Measurements from ENCODE around the gene ALG9.

ALG9 gene

DNA sequence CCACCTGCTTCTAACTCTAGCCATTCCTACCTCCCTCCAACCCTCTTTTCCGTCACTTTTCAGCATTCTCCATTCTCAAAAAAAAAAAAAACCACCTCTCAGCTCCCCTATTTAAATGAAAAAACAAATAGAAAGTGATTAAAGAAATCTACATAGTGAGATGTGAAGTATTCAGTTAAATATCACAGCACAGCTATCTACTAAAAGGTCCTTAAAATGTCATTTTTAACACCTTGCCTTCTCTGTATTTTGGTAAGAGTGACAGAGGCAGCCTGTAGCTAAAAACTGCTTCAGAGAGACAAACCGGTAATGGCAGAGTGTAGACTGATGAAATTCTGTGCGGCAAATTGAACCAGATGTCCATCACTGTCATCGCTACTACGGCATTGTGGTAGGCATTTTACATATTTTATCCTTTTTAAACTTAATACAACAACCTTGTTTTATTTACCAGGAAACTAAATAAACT, 346 bp upstream of the ALG9 start:
- Histone ChIP-seq H3K27me3 (ENCODE audit: insufficient read depth, low read length, poor library complexity, severe bottlenecking) (no peaks in the 10 kb centered on the region), H3K9ac (ENCODE audit: low read depth, low read length, poor library complexity, severe bottlenecking) (peak overlapping the region; percentile 80), H2AFZ (ENCODE audit: low read length) (peak overlapping the region; percentile 99), H4K20me1 (ENCODE audit: insufficient read depth, low read length, poor library complexity, severe bottlenecking) (peaks cover 5% of the 10 kb centered on the region), H3K4me1 (ENCODE audit: insufficient read depth, low read length, poor library complexity, severe bottlenecking) (peaks cover 25% of the 10 kb centered on the region), H3K36me3 (ENCODE audit: insufficient read depth, low read length) (no peaks in the 10 kb centered on the region), H3F3A (ENCODE audit: low read depth) (peaks cover 3% of the 10 kb centered on the region; the same call in 1 of the 2 replicates), H3K9me2 (replicated peaks; ENCODE audit: low read depth, low read length) (no peaks in the 10 kb centered on the region), H3K79me2 (ENCODE audit: insufficient read depth, low read length) (peaks cover 24% of the 10 kb centered on the region; the same call in 1 of the 2 replicates), H3K4me3 (ENCODE audit: low read length, poor library complexity, severe bottlenecking) (peak overlapping the region; percentile 93), H3K4me2 (ENCODE audit: low read depth, low read length, poor library complexity, severe bottlenecking) (peak overlapping the region; percentile 94), H3K9me3 (ENCODE audit: insufficient read depth, low read depth, low read length) (no peaks in the 10 kb centered on the region)
- TF ChIP-seq, protein P1, sequence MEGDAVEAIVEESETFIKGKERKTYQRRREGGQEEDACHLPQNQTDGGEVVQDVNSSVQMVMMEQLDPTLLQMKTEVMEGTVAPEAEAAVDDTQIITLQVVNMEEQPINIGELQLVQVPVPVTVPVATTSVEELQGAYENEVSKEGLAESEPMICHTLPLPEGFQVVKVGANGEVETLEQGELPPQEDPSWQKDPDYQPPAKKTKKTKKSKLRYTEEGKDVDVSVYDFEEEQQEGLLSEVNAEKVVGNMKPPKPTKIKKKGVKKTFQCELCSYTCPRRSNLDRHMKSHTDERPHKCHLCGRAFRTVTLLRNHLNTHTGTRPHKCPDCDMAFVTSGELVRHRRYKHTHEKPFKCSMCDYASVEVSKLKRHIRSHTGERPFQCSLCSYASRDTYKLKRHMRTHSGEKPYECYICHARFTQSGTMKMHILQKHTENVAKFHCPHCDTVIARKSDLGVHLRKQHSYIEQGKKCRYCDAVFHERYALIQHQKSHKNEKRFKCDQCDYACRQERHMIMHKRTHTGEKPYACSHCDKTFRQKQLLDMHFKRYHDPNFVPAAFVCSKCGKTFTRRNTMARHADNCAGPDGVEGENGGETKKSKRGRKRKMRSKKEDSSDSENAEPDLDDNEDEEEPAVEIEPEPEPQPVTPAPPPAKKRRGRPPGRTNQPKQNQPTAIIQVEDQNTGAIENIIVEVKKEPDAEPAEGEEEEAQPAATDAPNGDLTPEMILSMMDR (conservative IDR thresholded peaks at IDR 0.05; ENCODE audit: low read length) = no peak
- no peak for TF ChIP-seq EZH2phosphoT487 (IDR thresholded peaks at IDR 0.05; ENCODE audit: borderline replicate concordance)

DNA sequence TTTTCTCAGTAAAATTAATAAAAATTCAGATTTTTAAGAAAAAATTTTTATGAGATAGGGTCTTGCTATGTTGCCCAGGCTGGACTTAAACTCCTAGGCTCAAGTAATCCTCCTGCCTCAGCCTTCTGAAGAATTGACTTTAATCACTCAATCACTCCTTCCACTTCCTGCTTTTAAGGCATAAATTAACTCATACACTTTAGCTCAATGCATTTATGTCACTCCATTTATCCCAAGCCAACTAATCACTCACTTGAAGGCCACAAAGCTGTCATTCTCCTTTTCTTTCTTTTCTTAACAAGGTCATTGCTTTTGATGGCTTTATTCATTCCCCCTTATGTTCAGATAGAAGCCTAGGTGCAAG, 877 bp downstream of the ALG9 start:
- Histone ChIP-seq H3K9me2 (replicated peaks; ENCODE audit: low read depth, low read length) (no peaks in the 10 kb centered on the region), H3K4me2 (ENCODE audit: low read depth, low read length, poor library complexity, severe bottlenecking) (peak overlapping the region; percentile 94), H3K36me3 (ENCODE audit: insufficient read depth, low read length) (peaks cover 6% of the 10 kb centered on the region; the same call in 1 of the 2 replicates), H3F3A (ENCODE audit: low read depth) (peaks cover 3% of the 10 kb centered on the region; the same call in 1 of the 2 replicates), H4K20me1 (ENCODE audit: insufficient read depth, low read length, poor library complexity, severe bottlenecking) (peaks cover 5% of the 10 kb centered on the region), H3K9ac (ENCODE audit: low read depth, low read length, poor library complexity, severe bottlenecking) (peak overlapping the region; percentile 80), H3K4me3 (ENCODE audit: low read length, poor library complexity, severe bottlenecking) (peak overlapping the region; percentile 93), H3K4me1 (ENCODE audit: insufficient read depth, low read length, poor library complexity, severe bottlenecking) (peaks cover 26% of the 10 kb centered on the region), H2AFZ (ENCODE audit: low read length) (peak overlapping the region; percentile 99), H3K79me2 (ENCODE audit: insufficient read depth, low read length) (peaks cover 24% of the 10 kb centered on the region; the same call in 1 of the 2 replicates), H3K9me3 (ENCODE audit: insufficient read depth, low read depth, low read length) (no peaks in the 10 kb centered on the region), H3K27me3 (ENCODE audit: insufficient read depth, low read length, poor library complexity, severe bottlenecking) (no peaks in the 10 kb centered on the region)
- TF ChIP-seq, protein P1 (conservative IDR thresholded peaks at IDR 0.05; ENCODE audit: low read length) = no peak
- no peak for TF ChIP-seq EZH2phosphoT487 (IDR thresholded peaks at IDR 0.05; ENCODE audit: borderline replicate concordance)

DNA sequence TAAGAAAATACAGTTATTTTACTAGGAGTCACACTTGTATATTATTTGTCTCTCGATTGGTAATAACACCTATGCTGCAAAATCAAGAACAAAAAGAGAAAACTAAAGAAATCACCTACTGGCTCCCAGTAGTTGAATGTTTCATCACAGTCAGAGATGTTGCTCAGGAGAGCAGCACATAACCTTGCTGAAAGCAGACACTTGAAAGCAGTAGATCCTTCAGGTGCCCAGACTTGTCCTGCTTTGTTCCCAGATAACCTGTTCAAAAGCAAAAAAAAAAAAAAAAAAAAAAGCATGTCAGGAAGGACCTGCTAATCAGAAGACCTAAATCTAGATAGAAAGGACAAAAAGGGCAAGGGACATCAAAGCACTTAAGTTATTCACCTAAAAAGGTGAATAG, 1.3 kb downstream of the ALG9 start:
- TF ChIP-seq EZH2phosphoT487 (IDR thresholded peaks at IDR 0.05; ENCODE audit: borderline replicate concordance) = no peak
- TF ChIP-seq, protein P1 (conservative IDR thresholded peaks at IDR 0.05; ENCODE audit: low read length) = no peak
- H3K4me3 ChIP-seq (ENCODE audit: low read length, poor library complexity, severe bottlenecking) = peak overlapping the region; percentile 93

More for the DNA sequence above, 1.3 kb downstream of the ALG9 start:
- Histone ChIP-seq H3K9ac (ENCODE audit: low read depth, low read length, poor library complexity, severe bottlenecking) (peak overlapping the region; percentile 80), H3K79me2 (ENCODE audit: insufficient read depth, low read length) (peaks cover 24% of the 10 kb centered on the region; the same call in 1 of the 2 replicates), H3K36me3 (ENCODE audit: insufficient read depth, low read length) (peaks cover 10% of the 10 kb centered on the region; the same call in 1 of the 2 replicates), H4K20me1 (ENCODE audit: insufficient read depth, low read length, poor library complexity, severe bottlenecking) (peaks cover 5% of the 10 kb centered on the region), H3K9me2 (replicated peaks; ENCODE audit: low read depth, low read length) (no peaks in the 10 kb centered on the region), H3K27me3 (ENCODE audit: insufficient read depth, low read length, poor library complexity, severe bottlenecking) (no peaks in the 10 kb centered on the region), H3K4me2 (ENCODE audit: low read depth, low read length, poor library complexity, severe bottlenecking) (peak overlapping the region; percentile 94), H2AFZ (ENCODE audit: low read length) (no peak overlapping the region), H3F3A (ENCODE audit: low read depth) (peaks cover 3% of the 10 kb centered on the region; the same call in 1 of the 2 replicates), H3K4me1 (ENCODE audit: insufficient read depth, low read length, poor library complexity, severe bottlenecking) (peaks cover 29% of the 10 kb centered on the region), H3K9me3 (ENCODE audit: insufficient read depth, low read depth, low read length) (no peaks in the 10 kb centered on the region)
